Activated CD8-positive, alpha-beta memory T cell treated with anti-CD3 and anti-CD28 coated beads for 24 hours (primary cell): Measurements from ENCODE around the gene GRXCR2.
"Not testable (repeated sequence)": the region's sequence is repeated elsewhere in the genome, so short reads cannot be mapped to it uniquely, and the experiment has no call there.

Experiments
- DNase-seq: peaks from one replicate; pipeline ENCODE4 v3.0.0-alpha.2; 2020

GRXCR2 gene

DNA sequence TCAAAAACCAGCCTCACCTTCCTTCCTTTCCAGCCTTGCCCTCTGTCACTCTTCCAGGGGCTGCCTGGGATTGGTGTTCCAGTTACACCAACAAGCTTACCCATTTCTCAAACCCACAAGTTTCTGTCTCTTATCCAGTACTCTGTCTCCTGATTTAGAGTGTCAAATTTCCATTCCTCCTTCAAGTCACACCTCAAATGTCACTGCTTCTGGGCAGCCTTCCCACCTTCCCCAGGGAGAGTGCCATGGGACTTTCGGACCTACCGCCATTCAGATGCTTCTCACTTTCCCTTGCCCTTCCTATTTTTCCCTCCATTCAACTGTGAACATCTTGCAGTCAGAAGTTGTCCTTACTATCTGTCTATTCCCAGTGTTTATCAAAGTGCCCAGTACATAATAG is 2.0 kb upstream of the GRXCR2 start:
- no peak for DNase-seq

DNA sequence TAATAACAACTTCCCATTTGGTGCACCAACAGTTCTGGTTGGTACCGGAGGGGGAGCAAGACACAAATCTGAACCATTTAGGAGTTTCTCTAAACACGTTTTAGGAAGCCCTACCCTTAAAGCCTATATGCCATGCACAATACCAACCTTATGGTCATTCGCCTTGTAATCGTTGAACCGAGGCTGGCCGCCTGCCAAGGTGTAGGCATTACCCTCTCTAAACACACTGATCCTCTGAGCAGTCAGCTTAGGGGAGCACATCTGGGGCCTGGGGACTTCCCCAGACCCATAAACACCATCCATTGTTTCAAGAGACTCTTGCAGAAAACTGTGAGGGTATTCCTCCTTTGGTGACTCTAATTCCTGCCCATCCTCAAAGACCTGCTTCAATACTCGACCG is 328 bp downstream of the GRXCR2 start:
- no peak for DNase-seq

DNA sequence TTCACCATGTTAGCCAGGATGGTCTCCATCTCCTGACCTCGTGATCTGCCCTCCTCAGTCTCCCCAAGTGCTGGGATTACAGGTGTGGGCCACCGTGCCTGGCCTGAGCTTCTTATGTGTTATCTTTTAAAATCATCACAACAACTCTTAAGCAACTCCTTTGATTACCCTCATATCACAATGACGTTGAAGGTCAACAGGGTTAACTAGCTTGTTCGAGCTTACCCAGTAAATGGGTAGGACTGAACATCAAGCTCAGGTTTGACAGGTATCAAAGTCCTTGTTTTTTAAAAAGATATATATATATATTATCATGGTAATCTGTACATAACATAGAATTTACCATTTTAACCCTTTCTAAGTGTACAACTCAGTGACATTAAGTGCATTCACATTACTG is 3.1 kb downstream of the GRXCR2 start:
- no peak for DNase-seq

DNA sequence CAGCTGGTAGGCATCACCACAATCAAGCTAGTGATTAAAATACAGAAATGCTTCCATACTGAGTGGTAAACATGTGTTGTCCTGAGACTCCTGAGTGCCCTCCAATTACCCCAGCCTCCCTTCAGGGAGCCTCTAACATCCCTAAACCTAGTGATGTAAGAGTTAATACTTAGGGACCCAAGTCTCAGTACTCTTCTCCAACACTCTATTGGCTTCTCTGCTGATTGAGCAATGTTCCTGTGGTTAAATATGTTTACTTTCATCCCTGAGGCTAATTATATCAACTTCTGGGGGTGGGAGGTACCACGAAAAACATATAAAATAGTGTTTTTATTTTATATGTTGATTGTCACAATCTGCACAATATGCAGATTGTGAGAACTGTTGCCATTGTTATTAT is 5.0 kb downstream of the GRXCR2 start:
- DNase-seq, result no peak

DNA sequence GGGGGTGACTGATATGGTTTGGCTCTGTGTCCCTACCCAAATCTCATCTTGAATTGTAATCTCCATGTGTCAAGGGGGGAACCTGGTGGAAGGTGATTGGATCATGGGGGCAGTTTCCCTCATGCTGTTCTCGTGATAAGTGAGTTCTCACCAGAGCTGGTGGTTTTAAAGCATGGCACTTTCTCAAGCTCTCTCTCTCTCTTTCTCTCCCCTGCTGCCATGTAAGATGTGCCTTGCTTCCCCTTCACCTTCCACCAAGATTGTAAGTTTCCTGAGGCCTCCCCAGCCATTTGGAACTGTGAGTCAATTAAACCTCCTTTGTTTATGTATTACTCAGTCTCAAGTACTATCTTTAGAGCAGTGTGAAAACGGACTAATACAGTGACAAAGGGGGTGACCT is 8.4 kb downstream of the GRXCR2 start:
- DNase-seq, result not testable (repeated sequence)

DNA sequence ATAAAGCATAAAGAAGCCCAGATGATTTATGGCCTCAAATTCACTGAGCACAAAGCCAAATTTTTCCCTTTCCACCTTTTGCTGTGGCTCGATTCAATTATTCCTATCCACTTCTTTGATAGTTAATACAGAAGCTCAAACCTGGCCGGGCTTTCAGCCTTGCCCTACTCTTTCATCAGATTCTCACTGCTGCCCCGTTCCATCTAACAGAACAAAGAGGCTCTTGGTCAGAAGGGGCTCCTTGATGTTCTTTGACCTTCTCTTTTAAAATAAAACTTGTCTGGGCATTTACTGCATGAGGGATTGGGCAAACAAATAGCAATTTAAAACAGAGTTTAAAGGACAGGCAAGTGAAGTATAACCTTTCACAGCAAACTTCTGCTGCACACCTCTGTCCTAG is 9.8 kb downstream of the GRXCR2 start:
- no peak for DNase-seq

DNA sequence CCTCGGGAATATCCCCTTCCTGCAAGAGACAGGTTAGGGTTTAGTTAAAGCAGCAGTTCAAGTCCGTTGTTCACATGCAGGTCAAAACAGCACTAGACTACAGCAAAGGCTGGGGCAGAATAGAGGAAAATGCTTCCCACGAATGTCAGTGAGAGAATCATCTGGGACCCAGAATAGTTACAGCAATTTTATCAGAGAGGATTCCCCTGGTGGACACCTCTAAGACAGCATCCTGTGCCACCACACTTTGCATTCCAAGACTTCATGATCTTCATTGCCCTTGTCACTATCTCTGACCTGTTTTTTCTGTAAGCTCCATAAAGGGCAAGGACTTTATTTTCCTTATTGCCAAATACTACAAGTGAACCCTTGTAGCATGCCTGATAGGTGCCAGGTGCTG is 12.9 kb downstream of the GRXCR2 start:
- no peak for DNase-seq

DNA sequence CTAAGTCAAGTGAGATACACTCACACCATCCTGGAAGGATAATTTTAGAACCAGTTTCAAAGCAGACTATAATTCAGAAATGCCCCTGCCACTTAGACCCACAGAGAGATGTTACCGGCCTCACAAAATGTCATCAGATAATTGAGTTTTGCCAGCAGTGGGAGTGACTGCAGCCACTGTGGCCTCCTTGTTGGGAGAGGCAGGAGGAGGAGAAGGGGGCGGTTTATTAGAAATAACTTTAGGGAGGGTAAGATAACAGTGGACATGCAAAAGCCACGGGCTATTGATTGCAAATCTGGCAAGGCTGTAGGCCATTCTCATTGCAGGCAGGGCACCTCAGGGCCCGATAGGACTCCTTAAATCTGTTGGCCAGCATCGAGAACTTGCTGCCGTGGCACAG is 13.4 kb downstream of the GRXCR2 start:
- DNase-seq, result no peak

DNA sequence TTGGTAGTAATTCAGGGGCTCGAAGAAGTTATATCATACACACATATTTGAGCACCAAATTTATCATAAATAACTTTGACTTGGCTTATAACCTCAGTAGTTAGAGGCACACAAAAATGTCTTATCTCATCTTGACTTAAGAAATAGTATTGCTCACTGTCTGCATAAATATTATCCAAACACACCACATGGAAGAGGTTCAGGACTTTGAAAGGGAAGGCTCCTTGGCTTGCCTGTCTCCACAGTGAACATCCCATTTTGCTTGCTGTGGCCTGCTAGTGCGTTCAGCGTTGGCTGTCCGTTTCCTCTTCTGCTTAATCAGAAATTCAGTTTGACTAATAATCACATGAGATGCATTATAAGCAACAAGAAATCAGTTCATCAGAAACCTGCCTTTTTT is 13.9 kb downstream of the GRXCR2 start:
- DNase-seq, result no peak

DNA sequence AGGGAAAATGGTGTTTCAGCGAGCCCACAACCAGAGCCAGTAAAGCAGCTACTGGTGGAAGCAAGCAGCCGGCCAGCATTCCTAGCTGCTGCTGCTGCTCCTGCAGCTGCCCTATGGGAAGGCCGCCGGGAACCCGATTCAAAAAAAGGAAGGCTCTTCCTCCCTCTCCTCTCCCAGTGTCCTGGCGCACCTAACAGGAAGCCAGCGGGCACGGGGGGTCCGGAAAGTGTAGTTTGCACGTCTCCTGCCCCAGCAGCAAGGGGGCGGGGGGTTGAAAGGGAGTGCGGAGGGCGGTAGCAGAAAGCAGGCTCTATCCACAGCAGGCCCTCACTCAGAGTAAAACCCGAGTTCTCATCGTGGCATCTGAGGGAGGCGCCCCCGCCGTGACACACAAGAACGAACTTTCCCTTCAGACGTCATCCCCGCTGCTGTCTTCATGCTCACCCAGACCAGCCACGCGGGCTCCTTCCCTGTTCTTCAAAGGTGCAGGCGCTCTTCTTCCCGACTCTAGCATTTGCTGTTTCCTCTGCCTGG is 16.5 kb downstream of the GRXCR2 start:
- DNase-seq, result no peak

DNA sequence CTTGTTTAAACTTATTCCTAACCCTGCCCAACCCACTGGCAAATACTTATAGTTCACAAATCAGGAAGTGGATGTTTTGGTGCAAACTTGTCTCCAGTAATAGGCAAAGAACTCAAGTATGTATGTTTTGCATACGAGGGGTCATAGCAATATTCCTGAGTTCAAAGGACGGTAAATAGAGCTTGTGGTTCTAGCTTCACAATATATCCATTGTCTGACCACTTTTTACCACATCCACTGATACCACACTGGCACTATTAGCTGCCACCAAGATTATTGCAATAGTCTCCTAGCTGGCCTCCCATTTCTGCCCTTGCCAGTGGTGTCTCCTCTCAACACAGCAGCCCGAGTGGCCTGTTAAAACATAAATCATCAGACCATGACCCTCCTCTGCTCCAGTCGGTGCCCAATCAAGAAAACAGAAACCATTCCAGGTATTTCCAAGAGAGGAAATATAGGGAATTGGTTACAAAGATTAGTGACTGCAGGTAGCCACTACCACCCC is 17.0 kb downstream of the GRXCR2 start:
- DNase-seq, result no peak

DNA sequence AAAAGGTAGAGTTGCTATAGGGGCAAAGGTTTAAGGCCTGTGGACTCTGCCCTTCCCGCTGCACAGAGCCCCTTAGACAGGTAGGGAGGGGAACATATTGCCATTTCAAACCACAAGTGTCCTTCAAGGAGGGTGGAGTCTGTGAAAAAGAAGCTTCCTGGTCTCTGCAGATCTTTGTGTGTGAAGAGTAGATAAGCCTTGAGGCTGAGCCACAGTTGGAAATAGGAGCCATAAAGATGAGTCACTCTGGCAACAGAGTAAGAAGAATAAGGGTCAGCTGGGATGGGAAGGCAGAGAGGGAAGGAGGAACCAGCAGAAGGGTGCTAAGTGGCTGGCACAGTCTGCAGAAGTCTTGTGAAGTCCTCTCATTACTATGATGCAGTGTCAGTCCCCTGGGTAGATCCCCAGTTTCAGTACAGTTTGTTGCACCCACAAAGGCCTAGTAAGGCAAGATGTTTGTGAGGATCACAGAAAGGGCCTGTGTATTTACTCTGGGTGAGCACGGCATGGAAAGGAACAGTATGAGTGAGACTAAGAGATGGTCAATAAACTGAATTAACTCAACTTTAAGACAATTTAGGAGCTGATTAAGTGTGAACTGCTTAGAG is 18.1 kb downstream of the GRXCR2 start:
- no peak for DNase-seq

DNA sequence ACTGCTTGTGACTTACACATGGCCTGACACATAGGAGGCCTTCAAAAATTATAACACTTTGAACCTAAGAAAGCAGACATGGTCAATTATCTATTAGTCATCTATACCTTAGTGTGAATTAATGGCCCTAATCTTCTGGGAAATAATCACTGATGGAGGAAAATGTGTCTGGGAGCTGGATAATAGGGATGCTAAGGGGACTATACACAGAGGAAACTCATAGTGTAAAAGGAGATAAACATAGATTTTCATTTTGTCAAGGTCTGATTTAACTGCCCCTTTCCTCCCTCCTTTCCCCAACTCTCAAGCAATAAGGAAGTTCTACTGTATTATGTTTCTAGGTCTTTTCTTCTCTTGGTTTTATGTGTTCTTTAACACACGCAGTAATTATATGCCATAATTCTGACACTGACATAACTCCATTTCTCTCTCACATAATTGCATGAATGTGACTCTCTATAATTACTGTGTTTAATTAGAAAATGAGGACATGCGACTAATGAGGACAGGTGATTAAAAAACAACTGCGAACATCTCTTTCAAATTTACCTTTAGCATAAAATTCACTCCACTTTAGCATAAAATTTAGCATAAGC is 18.9 kb downstream of the GRXCR2 start:
- DNase-seq, result no peak

DNA sequence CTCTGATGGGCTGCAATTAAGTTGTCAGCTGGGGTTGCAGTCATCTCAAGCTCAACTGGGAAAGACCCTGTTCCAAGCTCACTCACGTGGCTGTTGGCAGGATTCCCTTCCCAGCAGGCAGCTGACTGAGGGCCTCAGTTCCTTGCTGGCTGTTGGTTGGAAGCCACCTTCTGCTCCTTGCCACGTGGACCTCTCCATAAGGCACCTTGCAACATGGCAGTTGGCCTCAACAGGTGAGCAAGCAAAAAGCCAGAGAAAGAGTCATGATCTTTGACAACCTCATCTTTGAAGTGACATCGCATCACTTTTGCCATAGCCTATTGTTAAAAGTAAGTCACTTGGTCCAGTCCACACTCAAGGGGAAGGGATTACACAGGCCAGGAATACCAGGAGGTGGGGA is 19.8 kb downstream of the GRXCR2 start:
- DNase-seq, result no peak

DNA sequence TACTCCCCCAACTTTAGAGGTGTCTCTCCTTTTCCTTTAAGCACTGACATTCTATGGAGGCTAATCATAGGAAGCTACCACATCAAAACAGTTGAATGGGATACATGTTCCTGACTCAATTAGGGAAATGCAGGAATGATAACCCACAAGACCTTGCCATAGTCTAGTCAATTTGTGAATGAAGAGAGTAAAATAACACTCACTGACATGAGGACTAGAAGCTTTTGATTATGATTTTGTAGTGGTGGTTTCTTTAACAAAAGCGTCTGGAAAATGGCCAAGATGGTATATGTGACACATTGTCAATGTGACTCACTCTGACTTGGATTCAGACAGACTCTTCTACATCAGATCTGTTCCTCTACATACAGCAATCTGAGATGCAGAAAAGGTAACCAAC is 24.0 kb downstream of the GRXCR2 start:
- DNase-seq, result no peak

DNA sequence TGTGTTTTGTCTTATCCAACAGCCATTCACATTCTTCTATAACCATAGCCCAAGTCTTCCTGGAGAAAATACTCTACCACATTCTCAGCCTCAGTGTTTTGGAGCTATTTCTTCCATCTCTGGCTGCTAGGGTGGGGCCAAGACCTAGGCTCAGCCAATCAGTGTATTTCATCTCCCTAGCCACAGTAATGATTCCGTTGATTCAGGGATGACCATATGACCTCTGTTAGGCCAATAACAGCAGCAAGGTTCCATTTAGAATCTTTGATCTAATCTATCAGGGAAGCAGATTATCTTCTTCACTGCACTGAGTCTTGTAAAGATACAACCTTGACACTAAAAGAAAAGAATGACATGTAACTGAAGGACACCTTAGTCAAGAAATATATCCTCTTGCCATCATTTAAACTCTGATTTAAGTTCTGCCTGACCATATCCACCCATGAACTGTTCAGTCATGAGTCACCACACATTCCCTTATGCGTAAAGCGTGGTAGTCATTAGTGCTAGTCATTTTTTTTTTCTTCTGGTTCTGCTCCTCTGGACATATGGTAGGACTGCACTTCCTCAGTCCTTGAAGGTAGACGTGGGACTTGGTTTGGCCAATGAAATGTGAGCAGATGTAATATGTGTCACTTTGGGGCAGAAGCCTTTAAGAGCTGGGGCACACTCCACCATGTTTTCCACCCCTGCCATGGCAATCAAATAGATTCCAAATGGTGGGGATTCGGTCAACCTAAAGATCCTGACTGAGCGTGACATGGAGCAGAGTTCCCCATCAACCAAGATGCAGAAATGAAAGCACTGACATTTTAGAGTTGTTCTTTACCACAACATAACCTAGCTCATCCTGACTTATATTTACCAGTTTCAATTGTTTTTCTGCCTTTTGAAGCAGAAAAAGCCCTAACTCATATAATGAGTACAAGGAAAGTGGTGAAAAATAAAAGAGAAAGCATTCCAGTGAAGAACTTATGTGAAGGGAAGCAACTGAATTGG is 25.0 kb downstream of the GRXCR2 start:
- no peak for DNase-seq

DNA sequence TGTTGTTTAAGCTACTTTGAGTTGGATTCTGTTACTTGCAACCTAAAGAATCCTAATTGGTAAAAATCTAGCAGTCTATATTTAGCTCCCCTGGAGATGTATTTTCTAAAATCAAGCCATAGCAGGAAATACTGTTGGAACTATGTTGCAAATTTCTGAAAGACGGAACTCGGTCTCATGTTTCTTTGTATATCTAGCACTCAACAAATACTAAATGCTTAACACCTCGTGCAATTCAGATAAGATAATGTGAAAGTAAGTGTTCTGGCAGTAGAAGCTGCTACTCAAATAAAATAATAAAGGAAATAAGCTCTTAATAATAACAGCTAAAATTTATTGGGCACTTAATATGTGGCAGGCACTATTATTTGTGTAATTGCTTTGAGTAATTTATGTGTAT is 26.7 kb downstream of the GRXCR2 start:
- no peak for DNase-seq

DNA sequence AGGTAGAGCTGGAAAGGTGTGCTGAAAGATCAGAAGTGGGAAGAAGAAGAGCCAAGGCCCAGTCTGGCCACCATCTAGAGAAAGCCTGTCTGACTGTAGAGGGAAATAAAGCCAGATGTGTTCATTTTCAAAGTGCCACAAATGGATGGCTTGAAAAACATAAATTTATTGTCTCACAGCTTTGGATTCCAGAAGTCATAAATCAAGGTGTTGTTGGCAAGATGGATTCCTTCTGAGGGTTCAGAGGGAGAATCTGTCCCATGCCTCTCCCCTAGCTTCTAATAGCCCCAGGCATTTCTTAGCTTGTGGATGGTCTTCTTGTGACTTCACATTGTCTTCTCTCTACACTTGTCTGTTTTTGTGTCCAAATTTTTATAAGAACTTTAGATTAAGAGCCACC is 31.5 kb downstream of the GRXCR2 start:
- DNase-seq, result no peak

DNA sequence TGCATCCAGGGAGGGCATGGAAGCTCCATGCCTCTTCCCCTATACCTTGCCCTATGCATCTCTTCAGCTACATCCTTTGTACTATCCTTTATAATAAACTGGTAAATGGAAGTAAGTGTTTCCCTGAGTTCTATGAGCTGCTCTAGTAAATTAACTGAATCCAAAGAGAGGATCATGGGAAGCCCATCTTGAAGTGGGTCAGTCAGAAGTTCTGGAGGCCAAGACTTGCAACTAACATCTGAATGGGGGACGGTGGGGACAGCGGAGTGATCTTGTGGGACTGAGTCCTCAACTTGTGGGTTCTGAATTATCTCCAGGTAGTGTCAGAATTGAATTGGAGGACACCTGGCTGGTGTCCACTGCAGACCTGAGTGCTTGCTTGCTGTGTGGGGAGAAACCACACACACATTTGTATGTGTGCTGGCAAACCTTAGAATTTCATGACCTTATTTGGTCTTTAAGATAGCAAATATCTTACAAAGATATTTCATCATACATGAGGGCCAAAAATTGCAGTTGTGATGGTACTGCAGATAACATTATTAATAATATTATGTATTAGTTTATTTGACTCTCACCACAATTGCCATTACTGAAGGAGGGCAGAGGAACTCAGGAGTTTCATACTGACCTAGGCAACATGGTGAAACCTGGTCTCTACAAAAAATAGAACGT is 32.2 kb downstream of the GRXCR2 start:
- DNase-seq, result no peak

DNA sequence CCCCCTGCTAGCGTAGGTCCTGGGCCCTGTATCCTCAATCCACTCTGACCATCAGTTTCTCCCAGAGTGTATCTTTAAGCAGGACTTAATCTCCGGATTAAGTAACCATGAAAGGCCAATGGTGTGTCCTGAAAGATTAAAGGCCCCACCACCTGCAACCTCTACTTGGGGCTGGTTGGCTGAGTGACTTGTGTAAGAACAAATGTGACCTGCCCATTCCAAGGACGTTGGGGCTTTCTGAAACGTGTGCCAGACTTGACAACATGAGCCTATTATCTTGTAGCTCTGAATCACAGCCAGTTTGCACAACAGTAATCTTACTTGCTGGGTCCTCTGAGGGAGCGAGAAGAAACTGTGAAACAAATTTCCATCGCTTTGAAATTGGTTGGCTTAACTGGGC is 34.5 kb downstream of the GRXCR2 start:
- DNase-seq, result no peak

DNA sequence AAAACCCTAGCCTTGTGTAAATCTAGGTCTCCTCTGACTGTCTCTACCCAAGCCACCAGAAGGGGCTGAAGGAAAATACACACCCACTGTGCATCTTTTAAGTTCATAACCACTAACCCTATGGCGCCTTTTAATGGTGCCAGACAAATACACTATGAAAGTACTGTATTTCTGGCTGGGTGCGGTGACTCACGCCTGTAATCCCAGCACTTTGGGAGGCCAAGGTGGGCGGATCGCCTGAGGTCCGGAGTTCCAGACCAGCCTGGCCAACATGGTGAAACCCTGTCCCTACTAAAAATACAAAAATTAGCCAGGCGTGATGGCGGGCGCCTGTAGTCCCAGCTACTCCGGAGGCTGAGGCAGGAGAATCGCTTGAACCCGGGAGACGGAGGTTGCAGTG is 36.6 kb downstream of the GRXCR2 start:
- not testable (repeated sequence) for DNase-seq

DNA sequence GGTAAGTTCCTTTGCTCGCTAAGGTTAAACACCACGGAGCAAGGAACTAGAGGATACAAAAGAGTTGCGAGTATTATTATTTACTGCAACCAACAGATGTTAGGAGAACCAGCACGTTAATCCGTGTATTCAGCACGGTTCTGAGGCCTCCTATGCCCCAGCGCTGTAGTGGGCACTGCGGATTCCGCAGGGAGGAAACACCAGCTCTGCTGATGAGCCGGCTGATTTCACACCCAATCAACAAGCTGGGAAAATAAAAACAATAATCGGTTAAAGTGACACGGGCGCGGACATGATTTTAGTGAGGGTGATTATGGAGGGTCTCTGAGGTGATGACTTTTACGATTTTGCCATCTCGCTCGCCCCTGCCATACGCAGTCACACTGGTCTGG is 37.0 kb downstream of the GRXCR2 start:
- no peak for DNase-seq
